SK-N-SH (cell line): ENCODE results near the gene ARHGAP1. TPM values are rescaled to one million over a fixed set of nuclear protein-coding genes. Genes with fewer than 3 reads are reported as not detected.

ENCODE experiments used
- CTCF ChIA-PET: fragments of 300-600, 350-600 bp; formaldehyde crosslinking; extraction: SDS; loops from one replicate; lab custom pipeline; 2021; lab: Yijun Ruan, JAX
- POLR2A ChIA-PET: fragments of 350-600 bp; sonication (Branson Sonifier 250); formaldehyde crosslinking; extraction: SDS; loops from one replicate; lab custom pipeline; 2020; ENCODE audit warnings: antibody characterized with exemption, inconsistent platforms; lab: Yijun Ruan, JAX
- DNase-seq: peaks from one replicate; pipeline ENCODE4 v3.0.0; 2012
- H2AFZ ChIP-seq: fragments of 200-600 bp; sonication (generic); 2 replicates; pipeline ENCODE4 v1.8.1; 2016; ENCODE audit warnings: antibody characterized with exemption, mild to moderate bottlenecking, low read depth
- H3F3A ChIP-seq: fragments of 200-600 bp; sonication (generic); replicated peaks from 2 replicates; pipeline ENCODE3; 2016; ENCODE audit warnings: antibody characterized with exemption, mild to moderate bottlenecking; ENCODE audit not compliant: insufficient read depth
- H3K27ac ChIP-seq, 2 experiments: fragments of 200-500 bp in 1 of 2; fragments of 200-600 bp in 1 of 2; sonication (Bioruptor generic) in 1 of 2; sonication (generic), shearing (Covaris generic) in 1 of 2; 2 replicates each; pipeline versions ENCODE4 v1.5.1 to v1.6.1; 2014 to 2016; ENCODE audit warnings: low read depth in 2 of 2, inconsistent platforms in 1 of 2, low read length in 1 of 2, mild to moderate bottlenecking in 1 of 2, mixed read lengths in 1 of 2
- H3K27me3 ChIP-seq: fragments of 200-600 bp; sonication (generic), shearing (Covaris generic); 2 replicates; pipeline ENCODE4 v1.6.1; 2016; ENCODE audit warnings: mixed run types; ENCODE audit not compliant: insufficient read depth
- H3K36me3 ChIP-seq, 2 experiments: fragments of 200-500 bp in 1 of 2; fragments of 200-600 bp in 1 of 2; sonication (Bioruptor generic) in 1 of 2; sonication (generic) in 1 of 2; replicated peaks in 1 of 2; 2 replicates each; pipeline versions ENCODE3 to v1.5.1; 2014 to 2016; ENCODE audit warnings: low read length in 1 of 2, mild to moderate bottlenecking in 1 of 2; ENCODE audit not compliant: insufficient read depth in 2 of 2, control insufficient read depth in 1 of 2
- H3K4me1 ChIP-seq, 2 experiments: fragments of 200-500 bp in 1 of 2; fragments of 200-600 bp in 1 of 2; sonication (Bioruptor generic) in 1 of 2; sonication (generic), shearing (Covaris generic) in 1 of 2; 2 replicates each; pipeline versions ENCODE4 v1.5.1 to v1.6.1; 2014 to 2016; ENCODE audit warnings: low read depth in 1 of 2, low read length in 1 of 2, mixed run types in 1 of 2; ENCODE audit not compliant: insufficient read depth in 2 of 2, control insufficient read depth in 1 of 2
- H3K4me2 ChIP-seq: fragments of 200-600 bp; sonication (generic), shearing (Covaris generic); 2 replicates; pipeline ENCODE4 v1.6.1; 2017; ENCODE audit warnings: mixed run types
- H3K4me3 ChIP-seq, 2 experiments: fragments of 200-500 bp in 1 of 2; fragments of 200-600 bp in 1 of 2; sonication (Bioruptor generic) in 1 of 2; sonication (generic), shearing (Covaris generic) in 1 of 2; 2 replicates each; pipeline versions ENCODE4 v1.5.1 to v1.8.1; 2014 to 2016; ENCODE audit warnings: low read depth in 2 of 2, inconsistent platforms in 1 of 2, low read length in 1 of 2, mild to moderate bottlenecking in 1 of 2, mixed read lengths in 1 of 2, moderate library complexity in 1 of 2
- H3K79me2 ChIP-seq: fragments of 200-600 bp; sonication (generic); 2 replicates; pipeline ENCODE4 v1.8.1; 2017; ENCODE audit warnings: mild to moderate bottlenecking; ENCODE audit not compliant: insufficient read depth
- H3K9ac ChIP-seq: fragments of 200-600 bp; sonication (generic); 2 replicates; pipeline ENCODE4 v1.6.1; 2017; ENCODE audit warnings: mixed run types
- H3K9me2 ChIP-seq: fragments of 200-600 bp; sonication (generic); 2 replicates; pipeline ENCODE4 v1.6.1; 2017; ENCODE audit warnings: mixed run types
- H3K9me3 ChIP-seq: fragments of 200-600 bp; sonication (generic); 2 replicates; pipeline ENCODE4 v1.6.1; 2017; ENCODE audit warnings: mixed run types, mild to moderate bottlenecking, moderate library complexity
- H4K20me1 ChIP-seq: fragments of 200-600 bp; sonication (generic); 2 replicates; pipeline ENCODE4 v1.6.1; 2017; ENCODE audit warnings: mild to moderate bottlenecking, mixed run types; ENCODE audit not compliant: insufficient read depth
- CHD2 ChIP-seq: fragments of 150-350 bp; IDR thresholded peaks from 2 replicates; pipeline ENCODE4 v1.6.1; 2018; ENCODE audit warnings: low read length; ENCODE audit not compliant: partially characterized antibody
- CTCF ChIP-seq: fragments of 200-600 bp; sonication (generic); IDR thresholded peaks from 2 replicates; pipeline ENCODE4 v1.6.1; 2017; ENCODE audit warnings: antibody characterized with exemption, mild to moderate bottlenecking, moderate library complexity
- EZH2phosphoT487 ChIP-seq: fragments of 200-600 bp; sonication (generic); IDR thresholded peaks from 2 replicates; pipeline ENCODE4 v1.6.1; 2017; ENCODE audit warnings: low read depth, mixed run types, mild to moderate bottlenecking, antibody characterized with exemption, moderate library complexity, borderline replicate concordance
- FOXM1 ChIP-seq: IDR thresholded peaks from 2 replicates; pipeline ENCODE4 v1.4.0; 2012; ENCODE audit warnings: low read depth, mild to moderate bottlenecking
- GATA2 ChIP-seq: sonication (generic); formaldehyde crosslinking; IDR thresholded peaks from 2 replicates; pipeline ENCODE4 v1.5.0; 2020; ENCODE audit warnings: mild to moderate bottlenecking, missing genetic modification reagents
- MXI1 ChIP-seq: IDR thresholded peaks from 2 replicates; pipeline ENCODE4 v1.6.1; 2012; ENCODE audit warnings: mild to moderate bottlenecking, low read depth, low read length, improper control_type of control experiment
- NFIC ChIP-seq: IDR thresholded peaks from 2 replicates; pipeline ENCODE4 v1.4.0; 2012; ENCODE audit warnings: borderline replicate concordance
- NRF1 ChIP-seq: IDR thresholded peaks from 2 replicates; pipeline ENCODE4 v1.6.1; 2012; ENCODE audit warnings: low read depth, mild to moderate bottlenecking, low read length
- RCOR1 ChIP-seq: fragments of 150-350 bp; IDR thresholded peaks from 2 replicates; pipeline ENCODE4 v1.6.1; 2017; ENCODE audit warnings: antibody characterized with exemption, low read length
- RFX5 ChIP-seq: IDR thresholded peaks from 2 replicates; pipeline ENCODE4 v1.6.1; 2012; ENCODE audit warnings: mild to moderate bottlenecking, improper control_type of control experiment, low read length
- RXRA ChIP-seq: IDR thresholded peaks from 2 replicates; pipeline ENCODE4 v1.4.0; 2012; ENCODE audit warnings: low read depth, mild to moderate bottlenecking, borderline replicate concordance
- SIN3A ChIP-seq: IDR thresholded peaks from 2 replicates; pipeline ENCODE4 v1.6.1; 2012; ENCODE audit warnings: low read depth, mild to moderate bottlenecking, low read length, moderate library complexity, borderline replicate concordance
- SMC3 ChIP-seq: IDR thresholded peaks from 2 replicates; pipeline ENCODE4 v1.6.1; 2012; ENCODE audit warnings: low read depth, low read length, improper control_type of control experiment
- TCF12 ChIP-seq: IDR thresholded peaks from 2 replicates; pipeline ENCODE4 v1.4.0; 2012
- TEAD4 ChIP-seq: IDR thresholded peaks from 2 replicates; pipeline ENCODE4 v1.4.0; 2012; ENCODE audit warnings: mild to moderate bottlenecking, borderline replicate concordance; ENCODE audit not compliant: insufficient read depth
- WGBS: methylation state at CpG from one replicate; pipeline ENCODE4 v1.1.6; 2017; ENCODE audit warnings: low lambda C conversion rate; 5-methylcytosine and 5-hydroxymethylcytosine counted together
- polyA plus RNA-seq, 3 experiments: library from polyadenylated mRNA; depleted of rRNA; stranded (reverse); fragments of >200 nt; gene quantifications; 2 replicates each; pipeline ENCODE4 v1.2.3, GENCODE V29; 2012
- TF ChIP-seq, protein P1 (sequence below): IDR thresholded peaks from 2 replicates; pipeline ENCODE4; 2012
- TF ChIP-seq, protein P2 (sequence below): fragments of 150-350 bp; IDR thresholded peaks from 2 replicates; pipeline ENCODE4 v1.6.1; 2017; ENCODE audit warnings: antibody characterized with exemption, low read length, low read depth, borderline replicate concordance
- TF ChIP-seq, protein P3 (sequence below): IDR thresholded peaks from 2 replicates; pipeline ENCODE4 v1.6.1; 2012; ENCODE audit warnings: mild to moderate bottlenecking, low read depth, low read length, moderate library complexity
- TF ChIP-seq, protein P4 (sequence below): IDR thresholded peaks from 2 replicates; pipeline ENCODE4 v1.4.0; 2012; ENCODE audit warnings: low read depth, borderline replicate concordance

The ARHGAP1 gene
- polyA plus RNA-seq, 1 of the 3 experiments (the other 2 are of a cell fraction) = 27.1 TPM

DNA sequence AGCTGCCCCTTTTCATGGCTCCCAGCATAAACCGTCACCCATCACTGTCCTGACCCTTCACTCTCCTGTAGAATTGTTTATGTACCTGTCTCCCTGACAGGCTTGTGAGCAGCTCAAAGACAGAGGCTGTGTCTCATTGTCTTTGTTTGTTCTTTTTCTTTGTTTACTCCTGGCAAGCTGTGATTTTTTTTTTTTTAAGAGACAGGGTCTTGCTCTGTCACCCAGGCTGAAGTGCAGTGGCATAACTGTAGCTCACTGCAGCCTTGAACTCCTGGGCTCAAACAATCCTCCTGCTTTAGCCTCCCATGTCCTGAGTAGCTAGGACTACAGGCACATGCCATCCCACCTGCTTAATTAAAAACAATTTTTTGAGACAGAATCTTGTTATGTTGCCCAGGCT is 9.7 kb downstream of the ARHGAP1 start:
- CTCF ChIA-PET = no interaction called here
- POLR2A ChIA-PET = interaction anchor here (0.6 to 0.8 kb wide), 3 partner anchors 10 to 17 kb away, joined by 3 to 8 read pairs (median 4); partner anchors contain the start of gene ZNF408
- no peak overlapping the region for H3K4me3 ChIP-seq

More for the DNA sequence above, 9.7 kb downstream of the ARHGAP1 start:
- Histone ChIP-seq H3K27me3 (no peaks in the 10 kb centered on the region), H4K20me1 (no peaks in the 10 kb centered on the region), H2AFZ (no peak overlapping the region), H3K9me2 (no peaks in the 10 kb centered on the region), H3K36me3 (peaks cover 41 to 42% of the 10 kb centered on the region in 2 experiments), H3K4me2 (no peak overlapping the region), H3K4me1 (peaks cover 4% of the 10 kb centered on the region in 2 experiments; a peak in 2 of 4 replicates), H3K9ac (no peak overlapping the region), H3F3A (no peaks in the 10 kb centered on the region), H3K9me3 (no peaks in the 10 kb centered on the region), H3K27ac (no peak overlapping the region), H3K79me2 (no peaks in the 10 kb centered on the region)
- 100% methylated on average over 1 of the region's 1 CpG for WGBS
- no peak for DNase-seq
- no peak for TF ChIP-seq RXRA
- TF ChIP-seq EZH2phosphoT487 = no peak
- TF ChIP-seq, protein P1, sequence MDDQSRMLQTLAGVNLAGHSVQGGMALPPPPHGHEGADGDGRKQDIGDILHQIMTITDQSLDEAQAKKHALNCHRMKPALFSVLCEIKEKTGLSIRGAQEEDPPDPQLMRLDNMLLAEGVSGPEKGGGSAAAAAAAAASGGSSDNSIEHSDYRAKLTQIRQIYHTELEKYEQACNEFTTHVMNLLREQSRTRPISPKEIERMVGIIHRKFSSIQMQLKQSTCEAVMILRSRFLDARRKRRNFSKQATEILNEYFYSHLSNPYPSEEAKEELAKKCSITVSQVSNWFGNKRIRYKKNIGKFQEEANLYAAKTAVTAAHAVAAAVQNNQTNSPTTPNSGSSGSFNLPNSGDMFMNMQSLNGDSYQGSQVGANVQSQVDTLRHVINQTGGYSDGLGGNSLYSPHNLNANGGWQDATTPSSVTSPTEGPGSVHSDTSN = no peak
- TF ChIP-seq SIN3A = no peak
- no peak for TF ChIP-seq MXI1
- no peak for TF ChIP-seq NFIC
- no peak for TF ChIP-seq FOXM1
- no peak for TF ChIP-seq CHD2
- TF ChIP-seq, protein P2, sequence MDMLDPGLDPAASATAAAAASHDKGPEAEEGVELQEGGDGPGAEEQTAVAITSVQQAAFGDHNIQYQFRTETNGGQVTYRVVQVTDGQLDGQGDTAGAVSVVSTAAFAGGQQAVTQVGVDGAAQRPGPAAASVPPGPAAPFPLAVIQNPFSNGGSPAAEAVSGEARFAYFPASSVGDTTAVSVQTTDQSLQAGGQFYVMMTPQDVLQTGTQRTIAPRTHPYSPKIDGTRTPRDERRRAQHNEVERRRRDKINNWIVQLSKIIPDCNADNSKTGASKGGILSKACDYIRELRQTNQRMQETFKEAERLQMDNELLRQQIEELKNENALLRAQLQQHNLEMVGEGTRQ = no peak
- TF ChIP-seq, protein P3, sequence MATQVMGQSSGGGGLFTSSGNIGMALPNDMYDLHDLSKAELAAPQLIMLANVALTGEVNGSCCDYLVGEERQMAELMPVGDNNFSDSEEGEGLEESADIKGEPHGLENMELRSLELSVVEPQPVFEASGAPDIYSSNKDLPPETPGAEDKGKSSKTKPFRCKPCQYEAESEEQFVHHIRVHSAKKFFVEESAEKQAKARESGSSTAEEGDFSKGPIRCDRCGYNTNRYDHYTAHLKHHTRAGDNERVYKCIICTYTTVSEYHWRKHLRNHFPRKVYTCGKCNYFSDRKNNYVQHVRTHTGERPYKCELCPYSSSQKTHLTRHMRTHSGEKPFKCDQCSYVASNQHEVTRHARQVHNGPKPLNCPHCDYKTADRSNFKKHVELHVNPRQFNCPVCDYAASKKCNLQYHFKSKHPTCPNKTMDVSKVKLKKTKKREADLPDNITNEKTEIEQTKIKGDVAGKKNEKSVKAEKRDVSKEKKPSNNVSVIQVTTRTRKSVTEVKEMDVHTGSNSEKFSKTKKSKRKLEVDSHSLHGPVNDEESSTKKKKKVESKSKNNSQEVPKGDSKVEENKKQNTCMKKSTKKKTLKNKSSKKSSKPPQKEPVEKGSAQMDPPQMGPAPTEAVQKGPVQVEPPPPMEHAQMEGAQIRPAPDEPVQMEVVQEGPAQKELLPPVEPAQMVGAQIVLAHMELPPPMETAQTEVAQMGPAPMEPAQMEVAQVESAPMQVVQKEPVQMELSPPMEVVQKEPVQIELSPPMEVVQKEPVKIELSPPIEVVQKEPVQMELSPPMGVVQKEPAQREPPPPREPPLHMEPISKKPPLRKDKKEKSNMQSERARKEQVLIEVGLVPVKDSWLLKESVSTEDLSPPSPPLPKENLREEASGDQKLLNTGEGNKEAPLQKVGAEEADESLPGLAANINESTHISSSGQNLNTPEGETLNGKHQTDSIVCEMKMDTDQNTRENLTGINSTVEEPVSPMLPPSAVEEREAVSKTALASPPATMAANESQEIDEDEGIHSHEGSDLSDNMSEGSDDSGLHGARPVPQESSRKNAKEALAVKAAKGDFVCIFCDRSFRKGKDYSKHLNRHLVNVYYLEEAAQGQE = no peak
- no peak for TF ChIP-seq NRF1
- TF ChIP-seq TCF12 = no peak
- no peak for TF ChIP-seq RFX5
- no peak for TF ChIP-seq RCOR1
- no peak for TF ChIP-seq CTCF
- TF ChIP-seq GATA2 (CRISPR knock-in tag) = no peak
- no peak for TF ChIP-seq SMC3
- TF ChIP-seq, protein P4, sequence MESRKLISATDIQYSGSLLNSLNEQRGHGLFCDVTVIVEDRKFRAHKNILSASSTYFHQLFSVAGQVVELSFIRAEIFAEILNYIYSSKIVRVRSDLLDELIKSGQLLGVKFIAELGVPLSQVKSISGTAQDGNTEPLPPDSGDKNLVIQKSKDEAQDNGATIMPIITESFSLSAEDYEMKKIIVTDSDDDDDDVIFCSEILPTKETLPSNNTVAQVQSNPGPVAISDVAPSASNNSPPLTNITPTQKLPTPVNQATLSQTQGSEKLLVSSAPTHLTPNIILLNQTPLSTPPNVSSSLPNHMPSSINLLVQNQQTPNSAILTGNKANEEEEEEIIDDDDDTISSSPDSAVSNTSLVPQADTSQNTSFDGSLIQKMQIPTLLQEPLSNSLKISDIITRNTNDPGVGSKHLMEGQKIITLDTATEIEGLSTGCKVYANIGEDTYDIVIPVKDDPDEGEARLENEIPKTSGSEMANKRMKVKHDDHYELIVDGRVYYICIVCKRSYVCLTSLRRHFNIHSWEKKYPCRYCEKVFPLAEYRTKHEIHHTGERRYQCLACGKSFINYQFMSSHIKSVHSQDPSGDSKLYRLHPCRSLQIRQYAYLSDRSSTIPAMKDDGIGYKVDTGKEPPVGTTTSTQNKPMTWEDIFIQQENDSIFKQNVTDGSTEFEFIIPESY = no peak
- TF ChIP-seq TEAD4 = no peak
